Omental fat pad (tissue), 4 donors: Measurements from ENCODE around the gene BEAN1. TPM values are rescaled to one million over a fixed set of nuclear protein-coding genes. Genes with fewer than 3 reads are reported as not detected.

Experiments used
- ATAC-seq: fragments of 150-250 bp; one replicate; pipeline ENCODE4 v1.9.1; 2016; ENCODE audit warnings: mild to moderate bottlenecking, moderate library complexity; ENCODE audit not compliant: low FRiP score
- DNase-seq: peaks from one replicate; pipeline ENCODE4 v3.0.0-alpha.2; 2019; ENCODE audit warnings: low spot score
- total RNA-seq, 4 donors: library from RNA; depleted of rRNA; stranded (reverse); fragments of >200 nt; gene quantifications; one replicate each; pipeline ENCODE4 v1.1.0, GENCODE V29; 2016
- TF ChIP-seq, protein P1 (sequence below), 3 donors: fragments of 450-650 bp; IDR thresholded peaks; one replicate each; pipeline ENCODE4 v1.5.1; 2016 to 2017; ENCODE audit warnings: antibody characterized with exemption in 3 of 3, mild to moderate bottlenecking in 3 of 3, moderate library complexity in 2 of 3

Gene BEAN1
- total RNA-seq, 4 donors from 2014 or later, result 0.94 to 2.2 (median 1.3) TPM; not detected in 1

DNA sequence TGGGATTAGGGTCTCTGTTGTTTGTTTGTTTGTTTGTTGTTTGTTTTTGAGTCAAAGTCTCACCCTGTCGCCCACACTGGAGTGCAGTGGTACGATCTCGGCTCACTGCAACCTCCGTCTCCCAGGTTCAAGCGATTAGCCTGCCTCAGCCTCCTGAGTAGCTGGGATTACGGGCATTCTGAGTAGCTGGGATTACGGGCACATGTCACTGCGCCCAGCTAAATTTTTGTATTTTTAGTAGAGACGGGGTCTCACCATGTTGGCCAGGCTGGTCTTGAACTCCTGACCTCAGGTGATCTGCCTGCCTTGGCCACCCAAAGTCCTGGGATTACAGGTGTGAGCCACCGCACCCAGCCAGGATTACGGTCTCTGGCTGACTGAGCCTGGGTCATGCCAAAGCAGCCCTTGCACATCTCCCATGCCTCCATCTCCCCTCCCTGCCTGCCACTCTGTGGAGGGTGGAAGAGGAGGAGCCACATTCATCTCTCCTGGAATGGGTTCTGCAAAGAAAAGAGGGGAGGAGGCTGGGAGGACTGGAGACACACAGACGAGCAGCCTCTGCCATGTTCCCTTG, 59.2 kb downstream of the BEAN1 start:
- ATAC-seq (no peak), DNase-seq (no peak)
- TF ChIP-seq, protein P1, sequence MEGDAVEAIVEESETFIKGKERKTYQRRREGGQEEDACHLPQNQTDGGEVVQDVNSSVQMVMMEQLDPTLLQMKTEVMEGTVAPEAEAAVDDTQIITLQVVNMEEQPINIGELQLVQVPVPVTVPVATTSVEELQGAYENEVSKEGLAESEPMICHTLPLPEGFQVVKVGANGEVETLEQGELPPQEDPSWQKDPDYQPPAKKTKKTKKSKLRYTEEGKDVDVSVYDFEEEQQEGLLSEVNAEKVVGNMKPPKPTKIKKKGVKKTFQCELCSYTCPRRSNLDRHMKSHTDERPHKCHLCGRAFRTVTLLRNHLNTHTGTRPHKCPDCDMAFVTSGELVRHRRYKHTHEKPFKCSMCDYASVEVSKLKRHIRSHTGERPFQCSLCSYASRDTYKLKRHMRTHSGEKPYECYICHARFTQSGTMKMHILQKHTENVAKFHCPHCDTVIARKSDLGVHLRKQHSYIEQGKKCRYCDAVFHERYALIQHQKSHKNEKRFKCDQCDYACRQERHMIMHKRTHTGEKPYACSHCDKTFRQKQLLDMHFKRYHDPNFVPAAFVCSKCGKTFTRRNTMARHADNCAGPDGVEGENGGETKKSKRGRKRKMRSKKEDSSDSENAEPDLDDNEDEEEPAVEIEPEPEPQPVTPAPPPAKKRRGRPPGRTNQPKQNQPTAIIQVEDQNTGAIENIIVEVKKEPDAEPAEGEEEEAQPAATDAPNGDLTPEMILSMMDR (IDR thresholded peaks at IDR 0.05), result no peak

DNA sequence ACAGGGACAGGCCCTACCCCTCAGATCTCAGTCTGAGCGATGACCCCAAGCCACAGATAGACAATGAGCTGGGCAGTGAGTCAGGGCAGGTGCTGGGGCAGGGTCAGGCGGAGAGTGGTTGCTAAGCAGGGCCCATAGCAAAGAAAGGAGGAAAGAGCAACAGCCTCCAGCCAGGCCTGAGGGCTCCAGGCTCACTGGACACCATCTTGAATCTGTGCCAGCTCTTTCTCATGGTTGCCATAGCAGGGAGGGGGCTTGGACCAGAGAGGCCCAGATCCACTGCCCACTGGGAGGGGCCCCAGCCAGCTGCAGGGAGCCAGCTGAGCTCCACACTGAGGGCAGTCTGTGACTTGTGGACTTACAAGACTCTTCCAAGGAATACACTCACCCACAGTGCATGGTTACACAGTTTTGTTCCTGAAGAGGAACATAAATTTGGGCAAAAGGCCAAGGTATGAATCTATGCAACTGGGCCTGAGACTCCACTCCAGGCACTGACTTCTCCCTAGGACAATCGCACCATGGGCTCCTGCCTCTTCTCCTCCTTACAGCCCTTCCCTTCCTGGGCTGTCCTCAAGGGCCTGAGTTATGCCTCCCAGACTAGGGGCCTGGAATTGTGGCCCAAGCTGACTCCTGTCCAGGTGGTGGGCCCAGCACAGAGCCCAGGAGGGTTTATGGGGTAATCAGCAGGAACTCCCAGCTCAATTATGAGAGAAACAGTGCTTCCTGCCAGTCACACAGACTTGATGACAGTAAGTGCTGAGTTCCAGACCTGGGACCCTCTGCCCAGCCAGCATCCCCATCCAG, 59.9 kb downstream of the BEAN1 start:
- peak; percentile 33 for ATAC-seq
- DNase-seq, result no peak
- TF ChIP-seq, protein P1 (IDR thresholded peaks at IDR 0.05), result no peak

DNA sequence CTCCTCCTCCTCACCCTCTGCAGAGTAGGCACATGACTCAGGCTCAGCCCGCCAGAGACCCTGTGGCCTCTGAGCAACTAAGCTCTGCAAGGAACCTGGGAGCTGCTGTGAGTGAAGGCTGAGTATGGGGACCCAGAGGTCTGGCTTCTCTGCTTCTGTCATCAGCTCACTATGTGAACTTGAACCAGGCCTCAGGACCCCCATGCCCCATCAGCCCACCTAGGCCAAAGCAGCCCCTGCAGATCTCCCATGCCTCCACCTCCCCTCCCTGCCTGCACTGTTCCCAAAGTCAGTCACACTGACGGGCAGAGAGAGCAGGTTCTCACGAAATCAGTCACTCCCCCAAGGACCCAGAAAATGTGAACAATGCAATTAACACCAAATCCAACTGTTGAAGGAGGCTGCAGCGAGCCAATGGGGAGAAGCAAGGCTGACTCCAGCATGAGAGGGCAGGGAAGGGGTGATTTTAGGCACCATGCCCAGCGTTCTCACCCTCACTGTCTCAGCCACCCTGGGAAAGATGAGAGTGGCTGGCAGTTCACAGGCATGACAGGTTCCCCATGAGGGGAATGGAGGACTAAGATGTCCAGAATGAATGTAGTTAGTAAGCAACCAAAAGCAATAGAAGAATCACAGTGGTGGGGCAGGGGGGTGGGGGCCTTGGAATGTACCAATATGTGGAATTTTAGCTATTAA, 60.6 kb downstream of the BEAN1 start:
- ATAC-seq (peak; percentile 39), DNase-seq (no peak)
- TF ChIP-seq, protein P1 (IDR thresholded peaks at IDR 0.05), result no peak

DNA sequence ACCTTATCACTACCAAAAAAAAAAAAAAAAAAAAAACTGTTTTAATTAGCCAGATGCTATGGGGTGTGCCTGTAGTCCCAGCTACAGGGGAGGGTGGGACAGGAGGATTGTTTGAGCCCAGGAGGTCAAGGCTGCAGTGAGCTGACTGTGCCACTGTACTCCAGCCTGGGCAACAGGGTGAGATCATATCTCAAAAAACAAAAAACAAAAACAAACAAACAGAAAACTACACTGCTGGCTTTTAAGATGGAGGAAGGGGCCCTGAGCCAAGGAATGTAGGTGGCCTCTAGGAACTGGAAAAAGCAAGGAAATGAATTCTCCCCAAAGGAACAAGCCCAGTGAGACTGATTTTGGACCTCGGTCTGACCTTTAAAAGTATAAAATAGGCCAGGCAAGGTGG, 61.4 kb downstream of the BEAN1 start:
- TF ChIP-seq, protein P1 (IDR thresholded peaks at IDR 0.05), result no peak
- DNase-seq (no peak), ATAC-seq (no peak)

DNA sequence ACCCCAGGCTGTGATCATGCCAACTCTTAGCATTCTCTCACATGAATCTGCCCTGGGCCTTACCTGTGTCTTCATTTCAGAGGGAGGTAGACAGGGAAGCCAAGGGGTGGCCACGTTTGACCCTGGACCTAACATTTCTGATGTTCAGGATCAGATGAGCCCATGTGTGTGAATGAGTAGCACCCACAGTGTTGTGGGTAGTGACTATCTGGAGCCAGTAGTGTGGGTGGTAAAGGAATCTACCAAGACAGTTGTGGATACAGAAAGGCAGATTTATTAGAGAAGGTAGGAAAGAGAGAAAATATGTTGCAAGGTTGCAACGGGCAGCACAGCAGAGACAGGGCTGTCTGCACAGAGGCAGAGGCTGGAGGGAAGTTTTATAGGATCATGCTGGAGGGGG, 62.3 kb downstream of the BEAN1 start:
- DNase-seq, result no peak
- no peak for ATAC-seq
- TF ChIP-seq, protein P1 (IDR thresholded peaks at IDR 0.05), result no peak

DNA sequence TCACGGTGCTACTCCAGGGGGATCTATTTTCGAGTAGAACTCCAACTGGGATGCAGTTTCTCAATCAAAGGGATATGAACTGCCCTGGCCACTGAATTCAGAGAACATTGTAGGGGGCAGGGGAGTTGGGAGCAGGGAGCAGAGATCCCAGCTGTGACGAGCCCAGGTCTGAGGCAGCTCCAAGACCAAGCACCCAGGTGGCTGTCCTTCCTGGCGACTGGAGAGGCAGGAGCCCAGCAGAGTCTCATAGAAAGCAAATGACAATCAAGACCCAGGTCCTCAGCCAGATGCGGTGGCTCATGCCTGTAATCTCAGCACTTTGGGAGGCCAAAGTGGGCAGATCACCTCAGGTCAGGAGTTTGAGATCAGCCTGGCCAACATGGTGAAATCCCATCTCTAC, 62.7 kb downstream of the BEAN1 start:
- TF ChIP-seq, protein P1 (IDR thresholded peaks at IDR 0.05), result no peak
- ATAC-seq, result no peak
- DNase-seq, result no peak
